CD4-positive, alpha-beta T cell (primary cell): Measurements from ENCODE around the gene TCP11. TPM values are rescaled to one million over a fixed set of nuclear protein-coding genes. Genes with fewer than 3 reads are reported as not detected.

ENCODE experiments used
- ATAC-seq: fragments of 200-7000 bp; cut with Tn5 transposase; one replicate; pipeline ENCODE4 v1.10.0; 2022; ENCODE audit warnings: mild to moderate bottlenecking; ENCODE audit not compliant: poor library complexity
- CTCF ChIA-PET: fragments of 350-600 bp; sonication (Branson Sonifier 250); formaldehyde crosslinking; loops from one replicate; lab custom pipeline; 2021; ENCODE audit warnings: antibody characterized with exemption, inconsistent platforms; lab: Charles Lee
- POLR2A ChIA-PET: fragments of 350-600 bp; sonication (Branson Sonifier 250); formaldehyde crosslinking; loops from one replicate; lab custom pipeline; 2021; ENCODE audit warnings: antibody characterized with exemption, inconsistent platforms; lab: Charles Lee
- DNase-seq, 14 experiments: peaks; one replicate each; pipeline ENCODE4 v3.0.0-alpha.2; 2013 to 2020; ENCODE audit warnings: mixed read lengths in 2 of 14
- H3K27ac ChIP-seq, 2 donors: one replicate each; pipeline versions ENCODE4 v1.5.1 to v1.7.0; 2013; ENCODE audit warnings: low read length in 2 of 2, low read depth in 1 of 2, mild to moderate bottlenecking in 1 of 2
- H3K27me3 ChIP-seq, 2 experiments: 1 replicate in 1 of 2; 2 replicates in 1 of 2; pipeline versions ENCODE4 v1.6.1 to v1.7.0; 2013; ENCODE audit warnings: low read length in 2 of 2, control low read depth in 1 of 2, mild to moderate bottlenecking in 1 of 2, moderate library complexity in 1 of 2; ENCODE audit not compliant: insufficient read depth in 2 of 2, control insufficient read depth in 1 of 2
- H3K36me3 ChIP-seq: one replicate; pipeline ENCODE4 v1.6.1; 2013; ENCODE audit warnings: low read length, control low read depth; ENCODE audit not compliant: insufficient read depth
- H3K4me1 ChIP-seq: one replicate; pipeline ENCODE4 v1.6.1; 2013; ENCODE audit warnings: low read length, control low read depth; ENCODE audit not compliant: insufficient read depth
- H3K4me3 ChIP-seq: one replicate; pipeline ENCODE4 v1.5.1; 2013; ENCODE audit warnings: mild to moderate bottlenecking, low read length, moderate library complexity
- H3K9me3 ChIP-seq, 2 experiments: 1 replicate in 1 of 2; 2 replicates in 1 of 2; pipeline versions ENCODE4 v1.6.1 to v1.7.0; 2013; ENCODE audit warnings: low read length in 2 of 2, mild to moderate bottlenecking in 2 of 2, control low read depth in 1 of 2, moderate library complexity in 1 of 2; ENCODE audit not compliant: control insufficient read depth in 1 of 2, insufficient read depth in 1 of 2
- H3K27ac Mint-ChIP-seq: one replicate; pipeline ENCODE4 v1.8.0; 2020; ENCODE audit warnings: mixed read lengths
- H3K27me3 Mint-ChIP-seq: one replicate; pipeline ENCODE4 v1.8.0; 2021; ENCODE audit warnings: mixed read lengths
- H3K36me3 Mint-ChIP-seq: one replicate; pipeline ENCODE4 v1.8.0; 2021; ENCODE audit warnings: low read depth, mixed read lengths
- H3K4me1 Mint-ChIP-seq: one replicate; pipeline ENCODE4 v1.8.0; 2021; ENCODE audit warnings: low read depth, mixed read lengths
- H3K4me3 Mint-ChIP-seq: one replicate; pipeline ENCODE4 v1.8.0; 2020; ENCODE audit warnings: mild to moderate bottlenecking, mixed read lengths
- H3K9me3 Mint-ChIP-seq: one replicate; pipeline ENCODE4 v1.8.0; 2020; ENCODE audit warnings: mixed read lengths
- intact Hi-C, 2 experiments: fragments of 100-400 bp; cut with DNase I in 1 of 2; cut with micrococcal nuclease in 1 of 2; formaldehyde crosslinking; loops; one replicate each; pipeline versions ENCODE4 v1.15.1 to v1.9.0; 2023 to 2025; cut with DNase I, micrococcal nuclease
- total RNA-seq, 174 experiments: library from RNA in 2 of 174; stranded (reverse) in 2 of 174; gene quantifications; one replicate each; pipeline ENCODE4 v1.2.3 and lab custom pipeline; 2021 to 2026
- TF ChIP-seq, protein P1 (sequence below): fragments of 200-600 bp; IDR thresholded peaks from one replicate; pipeline ENCODE4 v1.8.0; 2022; ENCODE audit warnings: antibody characterized with exemption, mild to moderate bottlenecking

The TCP11 gene
- total RNA-seq, 2 experiments from 2014 or later: not detected

DNA sequence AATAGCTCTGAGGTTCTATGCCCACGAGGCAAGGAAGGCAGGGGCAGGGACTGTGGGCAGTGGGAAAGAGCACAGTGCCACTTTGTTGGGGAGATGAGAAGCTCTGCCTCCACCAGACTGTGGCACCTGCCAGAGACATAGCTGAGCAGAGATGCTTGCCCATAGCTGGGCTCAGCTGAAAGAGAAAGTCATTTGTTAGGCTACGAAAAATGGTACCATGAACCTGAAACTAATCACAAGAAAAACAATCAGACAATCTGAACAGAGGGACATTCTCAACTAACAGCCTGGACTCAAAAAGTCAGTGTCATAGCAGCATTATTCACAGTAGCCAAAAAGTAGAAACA is 32.9 kb upstream of the TCP11 start:
- H3K27me3 ChIP-seq: no peaks in the 10 kb centered on the region
- ChIA-PET CTCF (no interaction called here), POLR2A (no interaction called here)
- peaks cover 9% of the 10 kb centered on the region for H3K4me1 ChIP-seq
- no peaks in the 10 kb centered on the region for H3K9me3 Mint-ChIP-seq
- H3K4me3 Mint-ChIP-seq: no peak overlapping the region
- DNase-seq (no peak), ATAC-seq (no peak)
- peaks cover 0 to 6% of the 10 kb centered on the region in 2 experiments for H3K9me3 ChIP-seq
- intact Hi-C loops: no loop called here
- H3K27ac Mint-ChIP-seq: no peak overlapping the region
- H3K36me3 Mint-ChIP-seq: no peaks in the 10 kb centered on the region
- peaks cover 4% of the 10 kb centered on the region for H3K27me3 Mint-ChIP-seq
- H3K27ac ChIP-seq: no peak overlapping the region
- no peaks in the 10 kb centered on the region for H3K36me3 ChIP-seq
- TF ChIP-seq, protein P1, sequence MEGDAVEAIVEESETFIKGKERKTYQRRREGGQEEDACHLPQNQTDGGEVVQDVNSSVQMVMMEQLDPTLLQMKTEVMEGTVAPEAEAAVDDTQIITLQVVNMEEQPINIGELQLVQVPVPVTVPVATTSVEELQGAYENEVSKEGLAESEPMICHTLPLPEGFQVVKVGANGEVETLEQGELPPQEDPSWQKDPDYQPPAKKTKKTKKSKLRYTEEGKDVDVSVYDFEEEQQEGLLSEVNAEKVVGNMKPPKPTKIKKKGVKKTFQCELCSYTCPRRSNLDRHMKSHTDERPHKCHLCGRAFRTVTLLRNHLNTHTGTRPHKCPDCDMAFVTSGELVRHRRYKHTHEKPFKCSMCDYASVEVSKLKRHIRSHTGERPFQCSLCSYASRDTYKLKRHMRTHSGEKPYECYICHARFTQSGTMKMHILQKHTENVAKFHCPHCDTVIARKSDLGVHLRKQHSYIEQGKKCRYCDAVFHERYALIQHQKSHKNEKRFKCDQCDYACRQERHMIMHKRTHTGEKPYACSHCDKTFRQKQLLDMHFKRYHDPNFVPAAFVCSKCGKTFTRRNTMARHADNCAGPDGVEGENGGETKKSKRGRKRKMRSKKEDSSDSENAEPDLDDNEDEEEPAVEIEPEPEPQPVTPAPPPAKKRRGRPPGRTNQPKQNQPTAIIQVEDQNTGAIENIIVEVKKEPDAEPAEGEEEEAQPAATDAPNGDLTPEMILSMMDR: no peak
- H3K4me3 ChIP-seq: no peak overlapping the region
- no peaks in the 10 kb centered on the region for H3K4me1 Mint-ChIP-seq

DNA sequence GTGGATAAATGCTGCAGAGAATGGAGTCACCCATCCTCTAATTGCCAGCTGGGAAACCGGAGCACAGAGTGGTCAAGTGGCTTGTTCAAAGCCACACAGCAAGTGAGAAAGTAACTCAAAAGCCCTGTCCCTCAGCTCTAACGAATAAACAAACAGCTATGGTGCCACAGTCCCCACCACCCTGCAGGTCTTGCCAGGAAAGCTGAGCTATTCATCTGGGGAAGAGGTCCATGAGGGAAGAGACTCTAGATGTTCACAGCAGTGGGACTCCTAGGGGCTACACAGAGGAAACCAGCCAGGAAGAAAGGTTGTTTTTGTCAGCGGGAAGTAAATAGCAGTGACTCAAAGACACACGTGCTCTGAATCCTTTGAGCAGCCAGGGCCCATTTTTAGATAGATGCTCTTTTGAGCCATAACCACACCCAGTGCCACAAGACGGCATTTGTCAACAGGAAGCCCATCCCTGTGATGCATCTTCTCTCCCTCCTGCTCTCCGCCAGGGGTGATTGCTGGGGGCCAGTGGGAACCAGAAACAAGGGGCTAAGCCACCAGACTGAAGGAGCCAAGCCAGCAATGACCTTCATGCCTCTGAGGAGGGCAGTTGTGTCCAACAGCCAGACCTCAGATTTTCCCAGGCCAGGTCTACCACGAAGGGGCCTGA is 32.4 kb upstream of the TCP11 start:
- POLR2A ChIA-PET: no interaction called here
- no peak overlapping the region for H3K4me3 Mint-ChIP-seq
- intact Hi-C loops: no loop called here
- Histone ChIP-seq H3K9me3 (peaks cover 0 to 6% of the 10 kb centered on the region in 2 experiments), H3K27me3 (no peaks in the 10 kb centered on the region), H3K27ac (no peak overlapping the region), H3K36me3 (no peaks in the 10 kb centered on the region), H3K4me3 (no peak overlapping the region), H3K4me1 (peaks cover 9% of the 10 kb centered on the region)
- TF ChIP-seq, protein P1: no peak
- DNase-seq (peak in 2 of 14 experiments; percentile 1 to 40), ATAC-seq (peak; percentile 49)
- no peak overlapping the region for H3K27ac Mint-ChIP-seq
- no peaks in the 10 kb centered on the region for H3K36me3 Mint-ChIP-seq
- CTCF ChIA-PET: no interaction called here
- H3K9me3 Mint-ChIP-seq: no peaks in the 10 kb centered on the region
- H3K4me1 Mint-ChIP-seq: no peaks in the 10 kb centered on the region
- peaks cover 4% of the 10 kb centered on the region for H3K27me3 Mint-ChIP-seq

DNA sequence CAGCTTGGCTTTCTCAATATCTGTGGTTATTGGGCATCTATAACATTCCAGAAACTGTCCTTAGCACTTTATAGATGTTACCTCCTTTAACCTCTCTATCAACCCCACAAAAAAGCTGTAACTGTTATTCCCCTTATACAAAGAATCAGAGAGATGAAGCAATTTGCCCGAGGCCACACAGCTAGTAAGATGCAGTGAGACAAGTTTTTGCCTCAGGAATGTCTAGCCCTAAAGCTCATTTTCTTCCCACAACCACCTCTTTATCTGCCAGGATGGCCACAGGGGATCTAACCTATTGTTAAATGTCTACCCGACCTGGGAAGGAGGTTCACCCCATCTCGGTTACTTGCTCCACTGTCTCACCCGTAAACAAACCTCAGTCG is 31.9 kb upstream of the TCP11 start:
- intact Hi-C loops: no loop called here
- no peaks in the 10 kb centered on the region for H3K36me3 Mint-ChIP-seq
- H3K9me3 ChIP-seq: peaks cover 0 to 6% of the 10 kb centered on the region in 2 experiments
- ChIA-PET CTCF (no interaction called here), POLR2A (no interaction called here)
- TF ChIP-seq, protein P1: no peak
- no peak overlapping the region for H3K27ac ChIP-seq
- peaks cover 9% of the 10 kb centered on the region for H3K4me1 ChIP-seq
- no peaks in the 10 kb centered on the region for H3K27me3 ChIP-seq
- no peak overlapping the region for H3K4me3 Mint-ChIP-seq
- peaks cover 7% of the 10 kb centered on the region for H3K27me3 Mint-ChIP-seq
- H3K4me3 ChIP-seq: no peak overlapping the region
- DNase-seq (no peak), ATAC-seq (no peak)
- H3K4me1 Mint-ChIP-seq: no peaks in the 10 kb centered on the region
- H3K27ac Mint-ChIP-seq: no peak overlapping the region
- no peaks in the 10 kb centered on the region for H3K36me3 ChIP-seq
- H3K9me3 Mint-ChIP-seq: no peaks in the 10 kb centered on the region
